Epithelial cell of proximal tubule (primary cell): Measurements from ENCODE around the gene PUM2. TPM values are rescaled to one million over a fixed set of nuclear protein-coding genes. Genes with fewer than 3 reads are reported as not detected.
"Not testable (repeated sequence)": the region's sequence is repeated elsewhere in the genome, so short reads cannot be mapped to it uniquely, and the experiment has no call there.

ENCODE experiments used
- DNase-seq: peaks from one replicate; pipeline ENCODE4 v3.0.0-alpha.2; 2011; ENCODE audit warnings: low read depth
- H3K4me3 ChIP-seq: 2 replicates; pipeline ENCODE4 v1.5.1; 2011; ENCODE audit warnings: low read depth, mild to moderate bottlenecking, low read length
- CTCF ChIP-seq: conservative IDR thresholded peaks from 2 replicates; pipeline ENCODE4 v1.5.1; 2012; ENCODE audit warnings: low read depth, mild to moderate bottlenecking, low read length
- total RNA-seq: library from RNA; depleted of rRNA; stranded (reverse); fragments of >200 nt; gene quantifications from 2 replicates; pipeline ENCODE4 v1.2.3, GENCODE V29; 2015

The PUM2 gene
- total RNA-seq, 1 donor from 2014 or later = 14.9 TPM

- DNase-seq = no peak
- TF ChIP-seq CTCF = no peak
- H3K4me3 ChIP-seq = no peak overlapping the region
These were observed 77.6 kb downstream of the PUM2 start for GRCh38 chr2:20273042-20273441.

- not testable (repeated sequence) for DNase-seq, H3K4me3 ChIP-seq
These were observed 82.3 kb downstream of the PUM2 start for GRCh38 chr2:20268317-20268716.

GRCh38 chr2:20267529-20267928 is 83.1 kb downstream of the PUM2 start:
- H3K4me3 ChIP-seq = no peak overlapping the region
- no peak for DNase-seq
- no peak for TF ChIP-seq CTCF

- DNase-seq = no peak
- H3K4me3 ChIP-seq = no peak overlapping the region
- no peak for TF ChIP-seq CTCF
These were observed 86.0 kb downstream of the PUM2 start for GRCh38 chr2:20264629-20265028.

- no peak for DNase-seq
- no peak overlapping the region for H3K4me3 ChIP-seq
- TF ChIP-seq CTCF = no peak
These were observed 93.2 kb downstream of the PUM2 start for GRCh38 chr2:20257411-20257810.

- TF ChIP-seq CTCF = no peak
- no peak overlapping the region for H3K4me3 ChIP-seq
- no peak for DNase-seq
These were observed 95.9 kb downstream of the PUM2 start for GRCh38 chr2:20254731-20255130.

GRCh38 chr2:20250436-20250835 is 100.2 kb downstream of the PUM2 start:
- TF ChIP-seq CTCF = no peak
- no peak for DNase-seq
- H3K4me3 ChIP-seq = no peak overlapping the region

- no peak for DNase-seq
- H3K4me3 ChIP-seq = no peak overlapping the region
- no peak for TF ChIP-seq CTCF
These were observed 101.5 kb downstream of the PUM2 start for GRCh38 chr2:20249170-20249569.
